T1000 (cell line): ENCODE data around the gene PAQR9.

Source experiments
- DNase-seq: peaks from one replicate; lab custom pipeline; 2025; ENCODE audit warnings: mixed read lengths; lab: John Stamatoyannopoulos, UW

PAQR9 gene

DNA sequence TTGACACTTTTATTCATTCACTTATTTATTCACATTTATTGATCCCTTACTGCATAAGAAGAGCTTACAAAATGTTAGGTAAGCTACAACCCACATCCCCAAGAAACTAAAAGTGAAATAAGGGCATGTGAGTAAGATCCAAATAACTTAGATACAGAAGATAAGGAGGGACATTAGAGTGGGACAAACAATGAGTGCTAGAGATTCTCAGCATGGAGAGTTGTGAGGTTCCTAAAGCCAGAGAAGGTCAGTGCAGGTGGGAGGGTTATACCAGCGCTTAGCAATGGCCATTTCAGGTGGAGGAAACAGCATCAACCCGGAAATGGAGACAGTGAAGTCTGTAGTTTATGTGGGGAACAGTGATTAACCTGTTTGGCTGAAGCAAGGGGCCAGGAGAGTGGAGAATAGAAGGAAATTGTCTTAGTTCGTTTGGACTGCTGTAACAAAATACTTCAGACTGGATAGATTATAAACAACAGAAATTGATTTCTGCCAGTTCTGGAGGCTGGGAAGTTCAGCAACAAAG is 49.1 kb downstream of the PAQR9 start:
- DNase-seq = no peak

DNA sequence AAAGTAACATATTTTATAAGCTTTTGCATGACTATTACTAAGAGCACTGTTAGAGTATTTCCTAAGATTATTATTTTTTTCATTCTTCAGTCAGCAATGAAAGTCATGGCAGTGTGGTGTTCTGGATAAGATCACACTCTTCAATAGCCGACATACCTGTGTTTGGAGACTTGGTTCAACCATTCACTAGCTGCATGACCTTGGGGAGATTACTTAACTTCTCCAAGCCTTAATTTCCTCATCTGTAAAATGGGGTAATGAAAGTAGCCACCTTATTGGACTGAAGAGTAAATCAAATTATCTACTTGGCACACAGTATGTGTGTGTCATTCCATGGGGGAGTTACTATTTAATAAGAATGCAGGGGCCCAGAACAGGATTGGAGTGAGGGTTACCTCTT is 50.0 kb downstream of the PAQR9 start:
- no peak for DNase-seq

DNA sequence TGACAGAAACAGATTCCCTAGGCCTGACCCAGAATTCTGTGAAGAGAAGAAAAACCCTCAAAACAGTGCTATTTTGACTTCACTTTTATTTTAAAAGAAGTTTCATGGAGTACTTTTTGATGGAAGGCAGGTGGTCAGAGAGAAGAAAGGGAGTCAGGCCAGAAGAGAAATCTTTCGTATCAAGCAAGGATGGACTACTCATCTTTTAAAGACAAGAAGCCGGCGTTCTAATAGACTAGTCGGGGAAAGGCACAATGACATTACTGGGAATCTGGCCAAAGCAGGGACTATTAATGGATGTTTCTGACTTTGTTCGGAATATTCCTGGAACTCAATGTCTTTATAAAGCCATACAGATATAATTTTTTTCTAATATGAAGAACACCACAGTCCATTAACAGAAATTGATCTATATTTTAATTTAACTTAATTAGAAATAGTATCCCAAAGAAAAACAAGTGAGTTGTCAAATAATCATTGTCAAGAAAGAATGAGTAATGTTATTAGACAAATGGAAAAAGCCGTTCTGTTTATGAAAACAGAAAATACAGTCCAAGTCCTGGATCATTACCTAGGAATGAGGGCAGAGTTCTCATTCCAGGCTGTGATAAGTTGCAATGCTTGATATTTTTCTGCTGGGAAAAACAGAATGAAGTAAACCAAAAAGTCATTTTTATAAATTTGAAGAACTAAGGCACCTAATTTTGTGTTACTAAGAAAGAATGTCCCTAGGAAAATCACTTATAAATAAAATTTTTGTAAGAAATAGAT is 50.9 kb downstream of the PAQR9 start:
- no peak for DNase-seq
